Coronary artery (tissue), 2 donors: Measurements from ENCODE around the gene ST8SIA6.

Experiments used
- DNase-seq: peaks from one replicate; pipeline ENCODE4 v3.0.0-alpha.2; 2017; ENCODE audit warnings: low spot score
- H3K27ac ChIP-seq, 2 donors: fragments of 200-600 bp; sonication (generic); one replicate each; pipeline ENCODE4 v1.5.1; 2016 to 2019
- H3K4me3 ChIP-seq: fragments of 200-600 bp; sonication (generic); 2 replicates; pipeline ENCODE4 v1.5.1; 2016; ENCODE audit warnings: mild to moderate bottlenecking, moderate library complexity
- TF ChIP-seq, protein P1 (sequence below): fragments of 200-600 bp; sonication (generic); IDR thresholded peaks from one replicate; pipeline ENCODE4 v1.5.1; 2019; ENCODE audit warnings: antibody characterized with exemption

Gene ST8SIA6

DNA sequence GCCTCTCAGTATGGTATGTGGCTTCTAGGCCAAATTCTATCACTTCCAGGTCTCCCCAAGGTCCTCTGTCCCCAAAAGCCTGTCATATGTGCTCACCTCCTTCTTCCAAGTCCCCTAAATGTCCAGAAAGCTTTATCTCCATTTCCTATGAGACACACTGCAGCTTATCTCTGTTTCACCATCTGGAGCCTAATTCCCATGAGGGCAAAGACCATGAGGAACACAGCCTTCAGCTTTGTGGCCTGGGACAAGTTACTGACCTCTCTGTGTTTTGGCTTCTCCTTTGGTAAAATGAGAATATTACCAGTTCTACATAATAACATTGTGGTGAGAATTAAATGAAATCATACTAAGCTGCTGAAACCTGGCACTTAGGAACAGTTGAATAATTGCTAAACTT, 19.2 kb downstream of the ST8SIA6 start:
- Histone ChIP-seq H3K4me3 (no peak overlapping the region), H3K27ac (no peak overlapping the region)
- no peak for DNase-seq
- TF ChIP-seq, protein P1, sequence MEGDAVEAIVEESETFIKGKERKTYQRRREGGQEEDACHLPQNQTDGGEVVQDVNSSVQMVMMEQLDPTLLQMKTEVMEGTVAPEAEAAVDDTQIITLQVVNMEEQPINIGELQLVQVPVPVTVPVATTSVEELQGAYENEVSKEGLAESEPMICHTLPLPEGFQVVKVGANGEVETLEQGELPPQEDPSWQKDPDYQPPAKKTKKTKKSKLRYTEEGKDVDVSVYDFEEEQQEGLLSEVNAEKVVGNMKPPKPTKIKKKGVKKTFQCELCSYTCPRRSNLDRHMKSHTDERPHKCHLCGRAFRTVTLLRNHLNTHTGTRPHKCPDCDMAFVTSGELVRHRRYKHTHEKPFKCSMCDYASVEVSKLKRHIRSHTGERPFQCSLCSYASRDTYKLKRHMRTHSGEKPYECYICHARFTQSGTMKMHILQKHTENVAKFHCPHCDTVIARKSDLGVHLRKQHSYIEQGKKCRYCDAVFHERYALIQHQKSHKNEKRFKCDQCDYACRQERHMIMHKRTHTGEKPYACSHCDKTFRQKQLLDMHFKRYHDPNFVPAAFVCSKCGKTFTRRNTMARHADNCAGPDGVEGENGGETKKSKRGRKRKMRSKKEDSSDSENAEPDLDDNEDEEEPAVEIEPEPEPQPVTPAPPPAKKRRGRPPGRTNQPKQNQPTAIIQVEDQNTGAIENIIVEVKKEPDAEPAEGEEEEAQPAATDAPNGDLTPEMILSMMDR, result no peak

DNA sequence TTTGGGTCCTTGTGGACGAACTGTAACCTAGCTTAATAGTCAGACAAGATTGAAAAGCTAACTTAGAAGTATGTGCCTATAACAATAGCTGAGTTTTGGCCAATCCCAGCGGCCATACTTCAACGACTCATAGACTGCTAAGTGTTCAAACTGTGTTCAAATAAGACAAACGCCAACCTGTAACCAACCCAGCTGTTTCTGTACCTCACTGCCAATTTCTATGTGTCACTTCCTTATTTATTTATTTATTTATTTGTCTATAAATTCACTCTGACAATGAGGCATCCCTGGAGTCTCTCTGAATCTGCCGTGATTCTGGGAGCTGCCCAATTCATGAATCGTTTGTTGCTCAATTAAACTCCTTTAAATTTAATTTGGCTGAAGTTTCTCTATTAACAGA, 21.7 kb downstream of the ST8SIA6 start:
- DNase-seq, result no peak
- TF ChIP-seq, protein P1, result no peak
- Histone ChIP-seq H3K27ac (no peak overlapping the region), H3K4me3 (no peak overlapping the region)

DNA sequence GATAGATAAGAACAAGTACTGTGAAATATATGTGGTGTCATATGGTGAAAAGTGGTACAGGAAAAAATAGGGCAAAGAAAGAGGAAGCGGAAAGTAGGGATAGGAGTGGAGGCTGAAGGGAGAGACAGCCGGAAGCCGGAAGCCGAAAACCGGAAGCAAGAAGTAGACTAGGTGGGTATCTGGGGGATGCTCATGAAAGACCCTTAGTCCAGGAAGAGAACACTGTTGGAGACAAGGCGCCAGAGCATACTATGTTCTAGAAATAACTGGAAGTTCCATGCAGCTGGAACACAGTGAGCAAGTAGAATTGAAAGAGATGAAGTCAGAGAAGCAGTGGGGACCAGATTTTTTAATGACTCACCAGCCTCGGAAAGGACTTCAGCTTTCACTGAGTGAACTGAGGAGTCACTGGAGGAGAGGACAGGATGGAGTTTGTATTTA, 22.5 kb downstream of the ST8SIA6 start:
- DNase-seq, result no peak
- TF ChIP-seq, protein P1, result no peak
- Histone ChIP-seq H3K27ac (no peak overlapping the region), H3K4me3 (no peak overlapping the region)

DNA sequence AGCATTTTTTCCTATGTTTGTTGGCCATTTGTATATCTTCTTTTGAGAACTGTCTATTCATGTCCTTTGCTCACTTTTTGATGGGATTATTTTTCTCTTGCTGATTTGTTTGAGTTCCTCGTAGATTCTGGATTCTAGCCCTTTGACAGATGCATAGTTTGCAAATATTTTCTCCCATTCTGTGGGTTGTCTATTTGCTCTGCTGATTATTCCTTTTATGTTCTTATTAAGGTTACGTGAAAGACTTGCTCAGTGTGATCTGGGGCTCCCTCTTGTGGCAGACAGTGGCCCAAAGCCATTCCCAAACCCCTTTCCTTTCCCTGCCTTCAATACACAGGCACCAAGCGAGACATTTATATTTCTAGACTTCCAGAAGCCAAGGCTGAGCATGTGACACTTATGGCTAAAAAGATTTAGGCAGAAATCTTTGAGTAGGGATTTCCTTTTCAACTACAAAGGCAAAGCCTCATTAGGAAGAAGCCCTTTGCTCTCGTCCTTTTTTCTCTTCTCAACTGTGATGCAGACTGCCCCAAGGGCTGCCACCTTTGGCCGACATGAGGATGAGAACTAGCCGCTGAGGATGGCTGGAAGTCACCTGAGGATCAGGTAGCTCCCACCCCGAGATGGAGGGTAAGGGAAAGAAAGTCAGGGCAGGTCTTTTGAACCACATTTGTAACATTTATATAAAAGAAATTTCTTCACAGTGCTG, 23.6 kb downstream of the ST8SIA6 start:
- Histone ChIP-seq H3K4me3 (no peak overlapping the region), H3K27ac (no peak overlapping the region)
- TF ChIP-seq, protein P1, result peak; percentile 69
- DNase-seq, result peak; percentile 79

DNA sequence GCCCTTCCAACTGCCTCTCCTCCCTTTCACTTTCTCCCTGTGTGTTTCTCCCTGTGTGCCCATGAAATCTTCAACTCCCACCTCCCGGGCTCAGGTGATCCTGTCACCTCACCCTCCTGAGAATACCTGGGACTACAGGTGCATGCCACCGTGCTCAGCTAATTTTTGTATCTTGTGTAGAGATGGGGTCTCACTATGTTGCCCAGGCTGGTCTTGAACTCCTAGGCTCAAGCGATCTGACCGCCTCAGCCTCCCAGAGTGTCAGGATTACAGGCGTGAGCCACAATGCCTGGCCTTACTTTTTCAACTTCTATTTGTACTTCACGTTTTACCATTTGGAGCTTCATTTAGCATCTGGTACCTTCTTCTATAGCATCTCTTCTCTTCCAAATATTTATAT, 24.9 kb downstream of the ST8SIA6 start:
- Histone ChIP-seq H3K4me3 (no peak overlapping the region), H3K27ac (no peak overlapping the region)
- DNase-seq, result no peak
- TF ChIP-seq, protein P1, result no peak

DNA sequence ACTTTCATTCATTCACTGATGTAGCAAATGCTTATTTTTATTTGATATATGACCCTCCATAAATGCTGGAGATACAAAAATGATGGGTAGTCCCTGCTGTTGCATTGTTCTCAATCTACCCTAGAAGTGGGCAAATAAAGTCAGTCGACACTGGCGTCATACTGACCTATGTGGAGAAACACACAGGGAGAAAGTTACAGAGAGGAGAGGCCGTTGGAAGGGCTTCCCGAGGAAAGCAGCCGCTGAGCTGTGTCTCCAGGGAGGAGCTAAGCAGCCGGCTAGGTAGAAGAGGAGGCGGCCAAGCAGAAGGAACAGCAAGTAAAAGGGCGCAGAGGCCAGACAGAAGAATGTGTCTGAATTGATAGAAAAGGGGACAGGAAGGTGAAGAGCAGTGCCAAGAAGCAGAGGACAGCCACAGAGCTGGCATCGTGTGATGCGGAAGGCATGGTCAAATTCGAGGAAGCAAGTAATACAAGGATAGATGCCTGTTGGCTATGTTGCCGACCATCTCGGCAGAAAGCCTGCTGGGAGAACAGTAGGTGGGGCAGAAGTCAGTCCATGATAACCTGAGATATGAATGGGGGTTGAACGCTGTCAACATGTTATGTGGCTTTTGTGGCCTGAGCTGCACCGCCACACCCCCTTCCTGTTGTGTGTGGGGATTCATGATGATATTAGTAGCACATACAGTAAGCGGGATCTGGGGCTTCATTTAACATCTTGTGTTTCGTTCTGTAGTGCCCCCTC, 25.9 kb downstream of the ST8SIA6 start:
- no peak overlapping the region for H3K4me3 ChIP-seq
- TF ChIP-seq, protein P1, result no peak
- no peak overlapping the region for H3K27ac ChIP-seq
- no peak for DNase-seq
